ENCODE results near the gene PRR20G. TPM values are rescaled to one million over a fixed set of nuclear protein-coding genes. Genes with fewer than 3 reads are reported as not detected.

Gene PRR20G
- total RNA-seq, 2 experiments from 2014 or later: not detected

DNA sequence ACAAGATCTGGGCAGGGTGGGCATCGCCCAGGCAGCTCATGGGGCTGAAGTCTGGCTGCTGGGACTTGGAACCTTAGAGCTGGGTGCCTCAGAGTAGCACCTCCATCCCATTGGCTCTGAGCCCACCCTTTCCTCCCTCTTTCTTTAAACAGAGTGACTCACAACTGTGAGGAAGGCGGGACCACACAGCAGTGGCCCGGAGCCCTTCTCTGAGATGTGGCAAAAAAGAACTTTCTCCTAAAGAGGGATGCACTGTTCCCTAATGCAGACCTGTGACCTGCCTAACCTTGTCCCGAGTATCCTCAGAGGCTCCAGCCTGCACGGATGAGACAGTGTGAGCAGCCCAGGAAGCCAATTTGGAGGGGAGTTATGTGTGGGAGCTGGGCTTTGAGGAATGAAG lies 23.6 kb downstream of the PRR20G start:
- Histone ChIP-seq H3K27me3 (ENCODE audit: control insufficient read depth in 1 of 2, insufficient read depth in 2 of 2, low read length in 2 of 2) (no peaks in the 10 kb centered on the region), H3K4me1 (ENCODE audit: insufficient read depth, low read length) (no peaks in the 10 kb centered on the region), H3K9me3 (ENCODE audit: control insufficient read depth in 1 of 2, insufficient read depth in 1 of 2, low read length in 2 of 2) (peaks cover 14 to 20% of the 10 kb centered on the region in 2 experiments), H3K27ac (ENCODE audit: low read depth in 1 of 2, low read length in 2 of 2) (no peak overlapping the region), H3K4me3 (ENCODE audit: low read length) (no peak overlapping the region), H3K36me3 (ENCODE audit: insufficient read depth, low read length) (no peaks in the 10 kb centered on the region)
- intact Hi-C loops (cut with DNase I, micrococcal nuclease): no loop called here
- no peaks in the 10 kb centered on the region for H3K4me1 Mint-ChIP-seq (ENCODE audit: low read depth)
- ATAC-seq (ENCODE audit: poor library complexity) (no peak), DNase-seq (no peak)
- H3K27ac Mint-ChIP-seq: no peak overlapping the region
- H3K27me3 Mint-ChIP-seq: peaks cover 11% of the 10 kb centered on the region
- no peaks in the 10 kb centered on the region for H3K9me3 Mint-ChIP-seq
- TF ChIP-seq, protein P1, sequence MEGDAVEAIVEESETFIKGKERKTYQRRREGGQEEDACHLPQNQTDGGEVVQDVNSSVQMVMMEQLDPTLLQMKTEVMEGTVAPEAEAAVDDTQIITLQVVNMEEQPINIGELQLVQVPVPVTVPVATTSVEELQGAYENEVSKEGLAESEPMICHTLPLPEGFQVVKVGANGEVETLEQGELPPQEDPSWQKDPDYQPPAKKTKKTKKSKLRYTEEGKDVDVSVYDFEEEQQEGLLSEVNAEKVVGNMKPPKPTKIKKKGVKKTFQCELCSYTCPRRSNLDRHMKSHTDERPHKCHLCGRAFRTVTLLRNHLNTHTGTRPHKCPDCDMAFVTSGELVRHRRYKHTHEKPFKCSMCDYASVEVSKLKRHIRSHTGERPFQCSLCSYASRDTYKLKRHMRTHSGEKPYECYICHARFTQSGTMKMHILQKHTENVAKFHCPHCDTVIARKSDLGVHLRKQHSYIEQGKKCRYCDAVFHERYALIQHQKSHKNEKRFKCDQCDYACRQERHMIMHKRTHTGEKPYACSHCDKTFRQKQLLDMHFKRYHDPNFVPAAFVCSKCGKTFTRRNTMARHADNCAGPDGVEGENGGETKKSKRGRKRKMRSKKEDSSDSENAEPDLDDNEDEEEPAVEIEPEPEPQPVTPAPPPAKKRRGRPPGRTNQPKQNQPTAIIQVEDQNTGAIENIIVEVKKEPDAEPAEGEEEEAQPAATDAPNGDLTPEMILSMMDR (IDR thresholded peaks at IDR 0.05): no peak
- ChIA-PET CTCF (no interaction called here), POLR2A (no interaction called here)
- no peaks in the 10 kb centered on the region for H3K36me3 Mint-ChIP-seq (ENCODE audit: low read depth)
- no peak overlapping the region for H3K4me3 Mint-ChIP-seq

DNA sequence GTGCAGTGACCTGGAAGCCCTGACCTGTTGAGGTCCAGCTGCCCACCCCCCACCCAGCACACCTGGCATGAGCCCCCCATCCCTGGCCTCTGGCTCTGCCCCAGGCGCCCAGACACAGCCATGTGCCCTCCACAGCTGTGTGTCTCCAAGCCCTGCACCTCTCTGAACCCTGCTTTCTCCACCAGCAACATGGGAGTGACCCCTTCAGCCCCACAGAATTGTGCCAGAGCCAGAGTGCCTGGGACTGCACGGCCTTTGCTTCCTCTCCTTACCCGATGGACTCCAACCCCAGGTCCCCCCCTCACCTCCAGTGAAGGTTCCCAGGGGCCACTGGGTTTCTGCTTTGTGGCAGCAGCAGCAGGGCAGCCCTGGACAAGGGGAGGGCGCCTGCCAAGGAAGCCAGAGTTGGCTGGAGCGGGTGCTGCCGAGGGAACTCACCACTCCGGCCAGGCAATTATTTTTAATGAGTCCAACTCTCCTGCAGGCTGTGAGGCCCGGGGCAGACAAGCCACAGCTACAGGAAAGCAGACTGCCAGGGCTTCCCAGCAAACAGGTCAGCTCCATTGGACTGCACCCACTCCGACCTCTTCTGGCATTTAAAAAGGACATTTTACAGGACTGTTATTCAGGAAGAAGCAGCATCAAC lies 24.1 kb downstream of the PRR20G start:
- POLR2A ChIA-PET: no interaction called here
- H3K9me3 ChIP-seq (ENCODE audit: control insufficient read depth in 1 of 2, insufficient read depth in 1 of 2, low read length in 2 of 2): peaks cover 8 to 20% of the 10 kb centered on the region in 2 experiments
- no peaks in the 10 kb centered on the region for H3K36me3 ChIP-seq (ENCODE audit: insufficient read depth, low read length)
- Mint-ChIP-seq H3K9me3 (no peaks in the 10 kb centered on the region), H3K27me3 (peaks cover 11% of the 10 kb centered on the region), H3K27ac (no peak overlapping the region), H3K36me3 (ENCODE audit: low read depth) (no peaks in the 10 kb centered on the region), H3K4me1 (ENCODE audit: low read depth) (no peaks in the 10 kb centered on the region), H3K4me3 (no peak overlapping the region)
- no peak overlapping the region for H3K4me3 ChIP-seq (ENCODE audit: low read length)
- intact Hi-C loops (cut with DNase I, micrococcal nuclease): no loop called here
- CTCF ChIA-PET: no interaction called here
- no peak for DNase-seq
- TF ChIP-seq, protein P1 (IDR thresholded peaks at IDR 0.05): no peak
- no peak for ATAC-seq (ENCODE audit: poor library complexity)
- no peaks in the 10 kb centered on the region for H3K4me1 ChIP-seq (ENCODE audit: insufficient read depth, low read length)
- H3K27ac ChIP-seq (ENCODE audit: low read depth in 1 of 2, low read length in 2 of 2): no peak overlapping the region
- no peaks in the 10 kb centered on the region for H3K27me3 ChIP-seq (ENCODE audit: control insufficient read depth in 1 of 2, insufficient read depth in 2 of 2, low read length in 2 of 2)

DNA sequence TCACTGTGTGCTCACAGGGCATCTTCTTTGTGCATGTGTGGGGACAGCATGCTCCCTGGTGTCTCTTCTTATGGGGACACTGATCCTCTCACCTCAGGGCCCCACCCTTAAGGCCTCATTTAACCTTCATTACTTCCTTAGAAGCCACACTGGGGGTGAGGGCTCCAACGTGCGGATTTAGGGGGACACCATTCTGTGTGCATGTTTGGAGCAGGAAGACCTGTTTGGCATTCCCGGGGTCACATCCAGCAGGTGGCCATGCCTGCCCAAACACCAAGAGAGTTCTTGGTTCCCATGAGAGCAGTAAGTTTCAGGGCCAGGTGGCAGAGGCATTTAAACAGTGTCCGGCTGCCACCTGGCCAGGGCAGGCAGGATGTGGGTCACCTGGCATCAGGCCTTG lies 24.8 kb downstream of the PRR20G start:
- ATAC-seq (ENCODE audit: poor library complexity): no peak
- no peaks in the 10 kb centered on the region for H3K4me1 ChIP-seq (ENCODE audit: insufficient read depth, low read length)
- Mint-ChIP-seq H3K27me3 (peaks cover 15% of the 10 kb centered on the region), H3K36me3 (ENCODE audit: low read depth) (no peaks in the 10 kb centered on the region), H3K4me1 (ENCODE audit: low read depth) (no peaks in the 10 kb centered on the region), H3K9me3 (no peaks in the 10 kb centered on the region), H3K4me3 (no peak overlapping the region), H3K27ac (no peak overlapping the region)
- POLR2A ChIA-PET: no interaction called here
- TF ChIP-seq, protein P1 (IDR thresholded peaks at IDR 0.05): no peak
- peaks cover 2 to 20% of the 10 kb centered on the region in 2 experiments for H3K9me3 ChIP-seq (ENCODE audit: control insufficient read depth in 1 of 2, insufficient read depth in 1 of 2, low read length in 2 of 2)
- CTCF ChIA-PET: no interaction called here
- intact Hi-C loops (cut with DNase I, micrococcal nuclease): no loop called here
- no peak overlapping the region for H3K4me3 ChIP-seq (ENCODE audit: low read length)
- no peak for DNase-seq
- H3K36me3 ChIP-seq (ENCODE audit: insufficient read depth, low read length): no peaks in the 10 kb centered on the region
- no peaks in the 10 kb centered on the region for H3K27me3 ChIP-seq (ENCODE audit: control insufficient read depth in 1 of 2, insufficient read depth in 2 of 2, low read length in 2 of 2)
- H3K27ac ChIP-seq (ENCODE audit: low read depth in 1 of 2, low read length in 2 of 2): no peak overlapping the region
